Germinal center (tissue), 1 donor: ENCODE data around the gene ADGRL3.
"Not testable (repeated sequence)": the region's sequence is repeated elsewhere in the genome, so short reads cannot be mapped to it uniquely, and the experiment has no call there.

ENCODE experiments used
- DNase-seq: peaks from one replicate; pipeline ENCODE4 v3.0.0; 2012; ENCODE audit warnings: mixed read lengths, low spot score

ADGRL3 gene

DNA sequence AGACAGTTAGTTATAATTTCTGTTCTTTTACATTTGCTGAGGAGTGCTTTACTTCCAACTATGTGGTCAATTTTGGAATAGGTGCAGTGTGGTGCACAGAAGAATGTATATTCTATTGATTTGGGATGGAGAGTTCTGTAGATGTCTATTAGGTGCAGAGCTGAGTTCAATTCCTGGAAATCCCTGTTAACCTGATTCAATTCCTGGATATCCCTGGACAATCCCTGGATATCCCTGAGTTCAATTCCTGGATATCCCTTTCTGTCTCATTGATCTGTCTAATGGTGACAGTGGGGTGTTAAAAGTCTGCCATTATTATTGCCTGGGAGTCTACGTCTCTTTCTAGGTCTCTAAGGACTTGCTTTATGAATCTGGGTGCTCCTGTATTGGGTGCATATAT lies 557.9 kb downstream of the ADGRL3 start:
- DNase-seq: not testable (repeated sequence)

DNA sequence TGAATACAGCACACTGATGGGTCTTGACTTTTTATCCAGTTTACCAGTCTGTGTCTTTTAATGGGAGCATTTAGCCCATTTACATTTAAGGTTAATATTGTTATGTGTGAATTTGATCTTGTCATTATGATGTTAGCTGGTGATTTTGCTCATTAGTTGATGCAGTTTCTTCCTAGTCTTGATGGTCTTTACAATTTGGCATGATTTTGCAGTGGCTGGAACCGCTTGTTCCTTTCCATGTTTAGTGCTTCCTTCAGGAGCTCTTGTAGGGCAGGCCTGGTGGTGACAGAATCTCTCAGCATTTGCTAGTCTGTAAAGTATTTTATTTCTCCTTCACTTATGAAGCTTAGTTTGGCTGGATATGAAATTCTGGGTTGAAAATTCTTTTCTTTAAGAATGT lies 558.5 kb downstream of the ADGRL3 start:
- not testable (repeated sequence) for DNase-seq

DNA sequence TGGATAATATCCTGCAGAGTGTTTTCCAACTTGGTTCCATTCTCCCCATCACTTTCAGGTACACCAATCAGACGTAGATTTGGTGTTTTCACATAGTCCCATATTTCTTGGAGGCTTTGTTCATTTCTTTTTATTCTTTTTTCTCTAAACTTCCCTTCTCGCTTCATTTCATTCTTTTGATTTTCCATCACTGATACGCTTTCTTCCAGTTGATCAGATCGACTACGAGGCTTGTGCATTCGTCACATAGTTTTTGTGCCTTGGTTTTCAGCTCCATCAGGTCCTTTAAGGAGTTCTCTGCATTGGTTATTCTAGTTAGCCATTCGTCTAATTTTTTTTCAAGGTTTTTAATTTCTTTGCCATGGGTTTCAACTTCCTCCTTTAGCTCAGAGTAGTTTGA lies 559.1 kb downstream of the ADGRL3 start:
- DNase-seq: not testable (repeated sequence)

DNA sequence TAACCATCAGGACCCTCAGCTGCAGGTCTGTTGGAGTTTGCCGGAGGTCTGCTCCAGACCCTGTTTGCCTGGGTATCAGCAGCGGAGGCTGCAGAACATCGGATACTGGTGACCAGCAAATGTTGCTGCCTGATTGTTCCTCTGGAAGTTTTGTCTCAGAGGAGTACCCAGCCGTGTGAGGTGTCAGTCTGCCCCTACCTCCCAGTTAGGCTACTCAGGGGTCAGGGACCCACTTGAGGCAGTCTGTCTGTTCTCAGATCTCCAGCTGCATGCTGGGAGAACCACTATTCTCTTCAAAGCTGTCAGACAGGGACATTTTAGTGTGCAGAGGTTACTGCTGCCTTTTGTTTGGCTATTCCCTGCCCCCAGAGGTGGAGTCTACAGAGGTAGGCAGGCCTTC lies 559.8 kb downstream of the ADGRL3 start:
- not testable (repeated sequence) for DNase-seq

DNA sequence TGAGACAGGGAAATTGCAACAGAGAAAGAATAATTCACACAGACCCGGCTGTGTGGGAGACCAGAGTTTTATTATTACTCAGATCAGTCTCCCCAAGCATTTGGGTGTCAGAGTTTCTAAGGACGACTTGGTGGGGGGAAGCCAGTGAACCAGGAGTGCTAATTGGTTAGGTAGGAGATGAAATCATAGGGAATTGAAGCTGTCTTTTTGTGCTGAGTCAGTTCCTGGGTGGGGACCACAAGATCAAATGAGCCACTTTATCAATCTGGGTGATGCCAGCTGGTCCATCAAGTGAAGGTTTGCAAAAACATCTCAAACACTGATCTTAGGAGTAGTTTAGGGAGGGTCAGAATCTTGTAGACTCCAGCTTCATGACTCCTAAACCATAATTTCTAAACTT lies 560.7 kb downstream of the ADGRL3 start:
- DNase-seq: no peak

DNA sequence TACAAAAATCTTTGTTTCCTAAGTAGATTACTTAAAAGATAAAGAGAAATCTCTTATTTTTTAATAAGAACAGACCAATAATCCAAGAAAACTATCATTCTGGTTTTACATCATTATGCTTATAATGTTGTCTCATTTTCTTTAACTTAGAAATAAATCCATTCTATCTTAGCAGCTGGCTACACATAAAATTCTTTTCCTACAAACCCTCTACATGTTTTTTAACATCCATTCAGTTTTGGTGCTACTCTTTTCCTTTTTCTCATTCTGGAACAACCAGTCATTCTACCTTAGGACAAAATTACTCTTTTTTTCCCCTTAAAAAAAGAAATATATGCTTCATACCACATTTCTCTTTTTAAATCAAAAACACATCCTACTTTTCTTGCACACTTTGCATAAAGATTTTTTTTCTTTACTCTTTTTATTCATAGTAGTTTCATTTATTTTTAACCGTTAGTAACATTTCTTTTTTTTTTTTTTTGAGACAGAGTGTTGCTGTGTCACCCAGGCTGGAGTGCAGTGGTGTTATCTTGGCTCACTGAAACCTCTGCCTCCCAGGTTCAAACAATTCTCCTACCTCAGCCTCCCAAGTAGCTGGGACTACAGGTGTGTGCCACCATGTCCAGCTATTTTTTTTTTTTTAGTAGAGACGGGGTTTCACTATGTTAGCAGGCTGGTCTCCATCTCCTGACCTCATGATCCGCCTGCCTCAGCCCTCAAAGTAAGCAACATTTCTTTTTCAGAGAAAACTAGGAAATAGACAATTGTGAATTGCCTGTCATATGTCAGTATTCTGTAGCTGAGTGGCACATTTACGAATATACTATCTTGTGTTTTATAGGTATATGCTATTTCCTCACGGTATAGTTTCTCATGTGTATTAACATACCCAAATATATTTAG lies 562.8 kb downstream of the ADGRL3 start:
- DNase-seq: no peak

DNA sequence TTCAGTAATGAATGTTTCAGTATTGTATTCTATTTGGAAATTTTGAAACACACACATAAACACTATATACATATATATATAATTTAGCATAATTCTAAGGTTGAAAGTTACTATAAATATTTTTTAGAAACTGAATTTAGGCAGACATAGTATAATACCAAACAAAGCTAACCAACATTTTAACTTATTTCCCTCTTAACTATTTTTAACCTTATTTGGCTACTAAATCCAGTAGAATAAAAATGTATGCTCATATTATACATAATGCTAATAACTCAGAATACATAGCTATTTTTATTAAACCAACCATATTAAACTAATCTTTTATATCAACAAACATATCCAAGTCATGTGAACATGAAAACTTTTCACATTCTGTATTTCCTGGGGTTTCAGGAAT lies 563.6 kb downstream of the ADGRL3 start:
- no peak for DNase-seq

DNA sequence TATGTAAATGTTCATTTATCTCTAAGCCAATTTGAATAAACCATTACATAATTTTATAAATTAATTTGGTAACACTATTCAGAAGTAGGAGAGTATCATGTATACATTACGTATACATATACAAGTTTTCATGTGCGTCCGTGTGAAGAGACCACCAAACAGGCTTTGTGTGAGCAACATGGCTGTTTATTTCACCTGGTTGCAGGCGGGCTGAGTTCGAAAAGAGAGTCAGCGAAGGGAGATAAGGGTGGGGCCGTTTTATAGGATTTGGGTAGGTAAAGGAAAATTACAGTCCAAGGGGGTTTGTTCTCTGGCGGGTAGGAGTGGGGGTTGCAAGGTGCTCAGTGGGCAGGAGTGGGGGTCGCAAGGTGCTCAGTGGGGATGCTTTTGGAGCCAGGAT lies 564.0 kb downstream of the ADGRL3 start:
- DNase-seq: not testable (repeated sequence)

DNA sequence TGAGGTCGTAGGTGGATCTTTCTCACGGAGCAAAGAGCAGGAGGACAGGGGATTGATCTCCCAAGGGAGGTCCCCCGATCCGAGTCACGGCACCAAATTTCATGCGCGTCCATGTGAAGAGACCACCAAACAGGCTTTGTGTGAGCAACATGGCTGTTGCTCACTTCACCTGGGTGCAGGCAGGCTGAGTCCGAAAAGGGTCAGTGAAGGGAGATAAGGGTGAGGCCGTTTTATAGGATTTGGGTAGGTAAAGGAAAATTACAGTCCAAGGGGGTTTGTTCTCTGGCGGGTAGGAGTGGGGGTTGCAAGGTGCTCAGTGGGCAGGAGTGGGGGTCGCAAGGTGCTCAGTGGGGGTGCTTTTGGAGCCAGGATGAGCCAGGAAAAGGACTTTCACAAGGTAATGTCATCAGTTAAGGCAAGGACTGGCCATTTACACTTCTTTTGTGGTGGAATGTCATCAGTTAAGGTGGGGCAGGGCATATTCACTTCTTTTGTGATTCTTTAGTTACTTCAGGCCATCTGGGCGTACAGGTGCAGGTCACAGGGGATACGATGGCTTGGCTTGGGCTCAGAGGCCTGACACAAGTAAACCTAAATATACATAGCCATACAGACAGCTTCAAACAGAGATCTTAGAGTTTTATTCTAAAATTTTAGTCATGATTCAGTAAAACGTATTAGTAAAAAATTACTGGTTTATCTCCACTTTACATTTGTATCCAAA lies 569.5 kb downstream of the ADGRL3 start:
- DNase-seq: not testable (repeated sequence)

DNA sequence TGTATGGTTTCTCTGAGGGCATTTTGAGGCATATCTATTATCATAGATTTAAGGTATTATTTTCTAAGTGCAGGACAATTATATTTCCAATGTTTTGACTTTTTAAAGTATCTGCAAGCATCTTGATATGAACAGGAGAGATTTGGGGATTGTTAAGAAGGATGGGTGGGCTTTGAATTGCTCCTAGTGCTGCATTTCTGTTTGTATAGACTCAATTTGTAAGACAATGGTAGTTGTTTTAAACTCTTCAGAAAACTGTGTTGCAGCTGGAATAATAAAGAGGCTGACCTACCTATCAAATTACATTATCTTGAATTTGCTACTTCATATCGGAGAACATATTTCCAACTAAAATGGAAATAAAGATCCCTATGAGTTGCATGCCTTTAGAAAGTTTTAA lies 570.3 kb downstream of the ADGRL3 start:
- no peak for DNase-seq

DNA sequence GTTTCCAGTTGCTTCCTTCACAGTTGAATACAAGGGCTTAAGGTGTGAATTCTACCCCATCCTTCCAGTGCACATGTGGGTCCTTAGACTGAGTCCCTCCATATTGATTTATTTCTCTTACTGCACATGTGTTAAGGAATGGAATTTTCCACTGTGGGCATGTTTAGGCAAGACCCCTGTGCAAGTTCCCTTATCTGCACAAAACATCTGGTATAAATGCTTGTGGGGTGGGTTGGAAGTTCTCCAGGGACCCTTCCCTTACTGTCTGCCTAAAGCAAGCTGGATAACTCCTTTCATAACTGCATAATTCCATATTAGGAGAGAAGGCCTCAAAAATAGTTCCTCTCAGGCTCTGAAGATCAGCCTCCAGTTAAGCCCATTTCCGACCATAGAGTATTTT lies 570.9 kb downstream of the ADGRL3 start:
- DNase-seq: no peak

DNA sequence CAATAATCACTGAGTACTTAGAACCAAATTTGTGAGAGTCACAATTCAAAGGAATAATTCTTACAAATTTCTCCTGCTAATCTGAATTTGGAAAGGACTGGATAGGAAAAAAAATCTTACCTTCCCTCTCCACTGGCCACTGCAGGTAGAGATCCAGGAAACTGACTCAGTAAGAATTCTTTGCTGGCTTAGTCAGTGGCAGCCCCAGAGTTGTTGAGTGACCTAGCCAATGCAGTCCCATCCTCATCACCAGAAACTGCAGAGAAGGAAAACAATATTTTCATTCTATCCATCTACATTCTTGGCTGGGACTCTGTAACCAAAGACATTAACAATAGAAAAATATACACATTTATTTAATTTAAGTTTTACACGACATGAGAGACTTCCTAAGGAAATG lies 572.0 kb downstream of the ADGRL3 start:
- no peak for DNase-seq

DNA sequence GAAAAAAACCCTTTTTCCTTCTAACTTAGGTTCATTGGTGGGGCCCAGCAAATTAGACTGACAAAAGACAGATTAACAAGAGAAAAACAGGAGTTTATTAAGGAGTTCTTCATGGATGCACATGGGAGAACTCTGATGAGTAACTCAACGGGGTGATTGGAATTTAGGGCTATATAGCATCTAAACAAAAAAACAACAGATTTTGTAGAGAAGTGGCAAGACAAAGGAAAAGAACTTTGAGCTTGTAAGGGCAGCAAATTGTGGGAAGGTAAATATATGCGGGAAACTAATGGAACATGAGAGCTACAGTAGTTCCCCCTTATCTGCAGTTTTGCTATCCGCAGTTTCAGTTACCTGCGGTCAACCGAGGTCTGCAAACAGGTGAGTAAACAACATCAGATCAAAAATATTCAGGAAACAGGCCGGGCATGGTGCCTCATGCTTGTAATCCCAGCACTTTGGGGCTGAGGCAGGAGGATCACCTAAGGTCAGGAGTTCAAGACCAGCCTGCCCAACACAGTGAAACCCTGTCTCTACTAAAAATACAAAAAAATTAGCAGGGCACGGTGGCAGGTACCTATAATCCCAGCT lies 573.6 kb downstream of the ADGRL3 start:
- no peak for DNase-seq

DNA sequence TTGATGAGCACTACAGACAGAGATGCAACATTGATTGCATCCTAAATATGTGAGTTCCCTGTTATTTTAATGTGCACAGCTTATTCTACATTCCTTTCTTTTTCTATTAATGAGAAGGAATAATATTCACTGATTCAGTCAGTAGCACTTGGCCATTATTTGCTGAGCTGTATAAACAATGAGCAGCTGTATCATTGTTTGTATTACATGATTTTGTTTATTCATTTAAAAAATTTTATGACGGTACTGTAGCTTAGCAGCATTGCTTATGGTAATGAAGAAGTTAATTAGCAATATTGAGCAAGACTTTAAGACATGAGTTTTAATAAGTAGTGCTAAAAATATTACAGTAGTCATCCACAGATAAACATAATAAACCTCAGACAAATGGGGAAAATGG lies 582.0 kb downstream of the ADGRL3 start:
- no peak for DNase-seq

DNA sequence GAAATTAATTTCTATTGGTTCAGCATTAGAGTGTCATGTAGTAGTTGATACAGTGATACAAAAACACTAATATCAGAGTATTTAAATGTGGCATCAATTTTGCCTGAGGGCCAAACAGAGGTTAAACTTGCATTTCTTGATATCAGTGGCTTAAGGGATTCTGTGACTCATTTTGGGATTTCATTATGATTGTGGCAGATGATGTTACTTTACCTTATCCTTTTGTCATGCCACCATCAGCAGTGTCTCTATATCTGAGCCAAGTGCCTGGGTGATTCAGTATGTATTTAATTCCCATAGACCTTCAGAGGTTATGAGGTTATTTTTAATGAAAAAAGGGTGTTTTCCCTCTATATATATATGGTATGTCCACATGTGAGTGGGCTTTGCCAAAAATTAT lies 582.9 kb downstream of the ADGRL3 start:
- no peak for DNase-seq

DNA sequence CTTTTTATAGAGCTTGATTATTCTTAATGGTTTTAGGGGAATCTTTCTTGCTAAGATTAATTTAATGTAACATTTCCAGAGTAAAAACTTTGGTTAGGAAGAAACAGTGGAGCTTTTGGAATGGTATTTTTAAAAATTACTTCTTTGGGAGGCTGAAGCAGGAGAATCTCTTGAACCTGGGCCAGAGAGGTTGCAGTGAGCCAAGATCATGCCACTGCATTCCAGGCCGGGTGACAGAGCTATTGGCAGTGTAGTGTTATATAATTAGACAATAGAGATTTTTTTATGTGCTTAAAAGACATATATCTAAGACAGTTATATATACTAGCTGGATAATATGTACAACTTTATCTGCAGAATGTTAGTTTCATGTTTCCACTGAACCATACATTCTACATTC lies 585.6 kb downstream of the ADGRL3 start:
- no peak for DNase-seq

DNA sequence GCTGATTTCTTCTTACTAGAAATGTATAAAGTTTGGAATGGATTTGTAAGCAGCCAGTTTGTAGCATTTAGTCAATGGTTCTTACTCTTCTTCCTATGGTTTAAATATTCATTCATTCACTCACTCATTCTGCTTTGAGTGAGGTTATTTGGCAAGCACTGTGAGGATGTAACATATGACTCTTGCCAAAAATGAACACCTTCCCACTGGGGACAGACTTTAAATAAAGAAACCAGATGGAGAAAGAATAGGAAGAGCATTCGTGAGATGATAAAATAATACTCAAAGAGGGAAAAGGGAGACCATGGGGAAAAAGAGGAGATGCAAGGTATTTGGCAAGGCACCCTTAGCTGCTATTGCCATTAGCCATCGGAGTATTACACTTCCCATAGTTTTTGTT lies 586.1 kb downstream of the ADGRL3 start:
- no peak for DNase-seq

DNA sequence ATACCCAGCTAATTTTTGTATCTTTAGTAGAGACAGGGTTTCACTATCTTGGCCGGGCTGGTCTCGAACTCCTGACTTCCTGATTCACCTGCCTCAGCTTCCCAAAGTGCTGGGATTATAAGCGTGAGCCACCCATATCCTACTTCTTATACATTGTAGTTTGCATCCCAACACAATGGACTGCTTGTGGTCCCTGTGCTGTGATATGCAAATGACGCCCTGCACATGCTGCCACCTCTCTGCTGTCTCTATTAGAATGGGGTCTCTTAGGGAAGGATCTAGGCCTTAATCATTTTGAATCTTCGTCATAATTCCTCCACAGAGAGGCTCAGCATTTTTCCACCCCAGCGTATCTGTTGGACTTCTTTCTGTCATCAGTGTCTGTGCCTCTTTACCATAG lies 595.9 kb downstream of the ADGRL3 start:
- DNase-seq: no peak

DNA sequence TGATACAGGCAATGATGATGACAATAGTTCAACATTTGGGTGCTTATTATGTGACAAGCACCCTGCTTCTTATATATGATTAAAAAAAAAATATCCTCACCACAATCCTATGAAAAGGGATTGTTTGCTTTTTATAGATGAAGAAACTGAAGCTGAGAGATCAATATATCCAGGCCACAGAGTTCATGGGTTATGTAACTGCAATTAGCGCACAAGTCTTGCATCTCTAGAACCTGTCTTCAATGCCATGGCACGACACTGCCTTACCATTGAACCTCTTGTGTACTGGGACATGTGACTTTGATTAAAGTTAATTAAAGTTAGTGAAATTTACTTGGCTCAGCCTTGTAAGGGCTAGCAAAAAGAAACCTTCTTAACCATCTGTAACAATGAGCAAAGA lies 599.7 kb downstream of the ADGRL3 start:
- DNase-seq: no peak

DNA sequence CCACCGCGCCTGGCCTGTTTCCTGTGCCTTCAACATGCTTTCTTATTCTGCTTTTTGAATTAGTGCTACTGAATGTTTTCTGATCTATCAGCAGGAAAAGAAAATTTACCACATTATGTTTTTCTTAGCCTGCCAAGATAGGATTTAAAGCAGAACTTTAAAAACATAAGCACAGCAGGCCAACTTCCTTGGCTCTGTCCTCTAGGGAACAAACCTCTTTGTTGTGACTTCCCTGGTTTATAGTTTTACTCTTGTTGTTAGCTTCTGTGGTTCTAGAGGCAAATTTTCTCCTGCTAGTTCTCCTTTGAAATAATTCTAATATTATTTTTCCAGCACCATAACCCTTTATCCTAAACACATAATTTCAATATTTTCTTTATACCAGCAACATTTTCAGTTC lies 605.1 kb downstream of the ADGRL3 start:
- no peak for DNase-seq

DNA sequence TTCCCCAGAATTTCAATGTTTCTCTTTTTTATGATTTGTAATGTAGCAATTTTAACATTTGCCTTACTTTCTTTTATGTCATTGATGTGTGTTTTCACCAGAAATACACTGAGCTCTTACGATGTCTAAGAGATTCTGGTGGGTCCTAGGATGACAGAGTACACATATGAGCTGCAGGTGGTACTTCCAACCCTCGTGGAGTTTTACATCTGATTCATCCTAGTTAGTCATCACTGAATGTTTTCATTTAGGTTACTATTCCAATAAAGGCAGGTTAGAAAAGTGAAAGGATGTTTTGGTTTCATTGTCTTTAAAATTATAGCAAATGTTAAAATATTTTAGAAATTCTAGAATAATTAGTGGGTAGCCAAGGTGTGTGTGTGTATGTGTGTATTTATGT lies 605.9 kb downstream of the ADGRL3 start:
- DNase-seq: no peak

DNA sequence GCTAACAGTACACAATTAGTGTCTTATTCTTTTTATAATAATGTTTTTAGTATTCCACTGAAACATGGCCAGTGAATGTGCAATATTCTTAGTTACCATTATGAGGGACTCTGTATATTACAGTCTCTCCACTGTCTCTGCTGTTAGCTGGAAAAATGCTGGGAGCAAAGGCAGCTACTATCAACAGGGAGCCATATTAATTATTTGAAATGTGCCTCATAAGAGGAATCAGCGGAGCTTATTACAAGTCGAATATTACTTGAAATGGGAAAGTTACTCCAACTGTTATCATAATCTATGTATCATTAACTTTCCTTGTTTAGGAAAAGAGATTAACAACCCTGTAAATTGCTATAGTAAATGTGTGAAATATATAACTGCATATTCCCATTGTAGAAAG lies 612.0 kb downstream of the ADGRL3 start:
- no peak for DNase-seq

DNA sequence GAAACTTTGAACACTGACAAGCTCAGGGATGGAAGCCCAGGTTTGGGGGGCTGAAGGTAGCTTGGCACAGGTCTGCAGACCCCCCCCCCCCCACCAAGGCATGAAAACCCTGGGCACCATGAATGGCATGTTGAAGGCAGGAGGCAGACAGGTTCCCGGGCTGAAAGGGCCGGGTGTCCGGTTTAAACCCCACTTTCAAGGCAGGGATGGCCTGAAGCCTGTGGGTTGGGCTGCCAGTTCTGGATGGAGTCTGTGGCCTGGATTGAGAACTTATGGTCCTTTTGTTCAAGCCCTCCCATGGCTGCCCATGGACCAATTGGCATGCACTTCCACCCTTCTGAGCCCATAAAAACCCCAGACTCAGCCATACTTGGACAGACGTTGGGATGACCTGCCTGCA lies 616.9 kb downstream of the ADGRL3 start:
- DNase-seq: no peak
